GM12891 (cell line): ENCODE results near the gene SH2D4B.

Experiments used
- POLR2A ChIP-seq: IDR thresholded peaks from 2 replicates; pipeline ENCODE4 v1.6.1; 2011; ENCODE audit warnings: low read depth, low read length, control low read depth
- POLR2AphosphoS5 ChIP-seq: IDR thresholded peaks from 2 replicates; pipeline ENCODE4 v1.6.1; 2011; ENCODE audit warnings: low read depth, low read length, control low read depth
- TAF1 ChIP-seq: IDR thresholded peaks from 2 replicates; pipeline ENCODE4 v1.6.1; 2011; ENCODE audit warnings: low read depth, low read length, control low read depth

- TF ChIP-seq TAF1 (no peak), POLR2AphosphoS5 (no peak), POLR2A (no peak)
Measured at GRCh38 chr10:80498078-80498832, 39.4 kb upstream of the SH2D4B start.
